Breast epithelium (tissue), 3 donors: ENCODE measurements around the gene GPSM3.

Experiments used
- POLR2A ChIP-seq: fragments of 450-650 bp; IDR thresholded peaks from one replicate; pipeline ENCODE4 v1.6.1; 2016; ENCODE audit warnings: antibody characterized with exemption, mild to moderate bottlenecking, moderate library complexity
- POLR2AphosphoS5 ChIP-seq, 3 donors: sonication (generic); formaldehyde crosslinking; IDR thresholded peaks; one replicate each; pipeline ENCODE4 v1.6.1; 2017; ENCODE audit warnings: antibody characterized with exemption in 3 of 3
- TF ChIP-seq, protein P1 (sequence below), 3 donors: fragments of 450-650 bp; IDR thresholded peaks; one replicate each; pipeline ENCODE4 v1.5.1; 2016 to 2017; ENCODE audit warnings: antibody characterized with exemption in 3 of 3, mild to moderate bottlenecking in 3 of 3, moderate library complexity in 3 of 3

DNA sequence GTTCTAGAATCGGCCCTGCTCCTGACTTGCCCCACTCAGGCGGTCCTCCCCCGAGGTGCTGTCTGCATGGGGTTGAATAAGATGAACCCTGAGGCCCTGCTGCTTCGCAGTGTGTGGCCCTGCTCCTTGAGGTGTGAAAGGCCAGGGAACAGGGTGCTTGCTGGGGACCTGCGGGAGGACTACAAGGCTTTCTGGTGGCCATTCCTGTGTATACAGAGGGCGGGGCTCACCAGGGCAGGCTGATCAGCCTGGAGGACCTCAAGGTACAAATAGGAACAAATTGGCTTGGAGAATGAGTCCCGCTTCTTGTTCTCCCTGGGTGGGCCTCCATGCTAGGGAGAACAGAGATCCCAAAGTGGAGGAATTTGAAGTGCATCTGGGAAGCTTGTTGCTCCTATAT lies 25.7 kb upstream of the GPSM3 start:
- TF ChIP-seq, protein P1, sequence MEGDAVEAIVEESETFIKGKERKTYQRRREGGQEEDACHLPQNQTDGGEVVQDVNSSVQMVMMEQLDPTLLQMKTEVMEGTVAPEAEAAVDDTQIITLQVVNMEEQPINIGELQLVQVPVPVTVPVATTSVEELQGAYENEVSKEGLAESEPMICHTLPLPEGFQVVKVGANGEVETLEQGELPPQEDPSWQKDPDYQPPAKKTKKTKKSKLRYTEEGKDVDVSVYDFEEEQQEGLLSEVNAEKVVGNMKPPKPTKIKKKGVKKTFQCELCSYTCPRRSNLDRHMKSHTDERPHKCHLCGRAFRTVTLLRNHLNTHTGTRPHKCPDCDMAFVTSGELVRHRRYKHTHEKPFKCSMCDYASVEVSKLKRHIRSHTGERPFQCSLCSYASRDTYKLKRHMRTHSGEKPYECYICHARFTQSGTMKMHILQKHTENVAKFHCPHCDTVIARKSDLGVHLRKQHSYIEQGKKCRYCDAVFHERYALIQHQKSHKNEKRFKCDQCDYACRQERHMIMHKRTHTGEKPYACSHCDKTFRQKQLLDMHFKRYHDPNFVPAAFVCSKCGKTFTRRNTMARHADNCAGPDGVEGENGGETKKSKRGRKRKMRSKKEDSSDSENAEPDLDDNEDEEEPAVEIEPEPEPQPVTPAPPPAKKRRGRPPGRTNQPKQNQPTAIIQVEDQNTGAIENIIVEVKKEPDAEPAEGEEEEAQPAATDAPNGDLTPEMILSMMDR (IDR thresholded peaks at IDR 0.05): no peak
- TF ChIP-seq POLR2A (no peak), POLR2AphosphoS5 (IDR thresholded peaks at IDR 0.05) (no peak)
